AG09319 (cell line): Measurements from ENCODE around the gene ZNF155.
A peak's percentile ranks its signal among the peaks of the same experiment; 100 is the strongest.

Experiments
- DNase-seq: peaks from one replicate; pipeline ENCODE4 v3.0.0-alpha.2; 2010; ENCODE audit warnings: low read depth; ENCODE audit errors: extremely low read depth
- CTCF ChIP-seq: IDR thresholded peaks from 2 replicates; pipeline ENCODE4 v1.5.1; 2011; ENCODE audit warnings: low read depth, mild to moderate bottlenecking, inconsistent platforms, low read length, moderate library complexity

ZNF155 gene

DNA sequence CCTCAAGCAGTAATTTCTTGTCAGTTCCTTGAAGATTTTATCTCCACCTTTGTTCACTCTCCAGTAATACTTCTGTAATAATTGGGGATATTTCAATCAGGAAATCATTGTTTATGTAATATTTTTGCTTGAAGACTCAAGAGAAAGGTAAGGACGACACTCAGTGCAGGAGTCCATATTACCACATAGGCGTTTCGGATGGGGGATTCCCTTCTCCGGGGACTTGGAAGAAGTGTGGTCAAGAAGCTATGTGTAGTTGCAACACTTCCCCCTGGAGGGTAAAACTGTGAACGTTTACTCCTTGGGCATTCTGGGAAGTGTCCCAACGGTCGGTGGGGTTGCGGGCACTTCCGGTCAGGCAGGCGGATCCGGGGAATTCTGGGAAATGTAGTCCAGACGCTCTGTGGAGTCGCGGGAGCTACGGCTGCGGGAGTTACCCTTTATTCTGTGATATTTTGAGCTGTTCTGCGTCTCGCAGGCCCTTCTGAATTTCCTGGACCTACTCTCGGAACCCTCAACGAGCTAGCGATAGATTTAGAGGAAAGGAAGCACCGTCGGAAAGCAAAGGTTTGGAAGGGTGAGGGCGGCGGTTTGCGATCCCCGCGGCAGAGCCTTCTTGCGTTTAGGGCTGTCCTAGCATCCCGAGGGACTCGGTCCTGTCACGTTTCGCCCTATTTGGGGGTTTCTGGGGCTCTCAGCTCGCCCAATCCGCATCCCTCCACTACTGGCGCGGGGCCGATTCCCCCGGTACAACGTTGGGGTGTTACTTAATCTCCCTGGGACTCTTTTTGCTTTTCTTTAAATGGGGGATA is 32.9 kb upstream of the ZNF155 start, which contains the start of gene ZNF221:
TSS of gene ZNF221 (plus strand) at position 395 of the 812 bp plus-strand sequence. CDS start 11,499 bp downstream, outside the sequence.
- DNase-seq, result peak; percentile 95
- TF ChIP-seq CTCF, result peak; percentile 36

DNA sequence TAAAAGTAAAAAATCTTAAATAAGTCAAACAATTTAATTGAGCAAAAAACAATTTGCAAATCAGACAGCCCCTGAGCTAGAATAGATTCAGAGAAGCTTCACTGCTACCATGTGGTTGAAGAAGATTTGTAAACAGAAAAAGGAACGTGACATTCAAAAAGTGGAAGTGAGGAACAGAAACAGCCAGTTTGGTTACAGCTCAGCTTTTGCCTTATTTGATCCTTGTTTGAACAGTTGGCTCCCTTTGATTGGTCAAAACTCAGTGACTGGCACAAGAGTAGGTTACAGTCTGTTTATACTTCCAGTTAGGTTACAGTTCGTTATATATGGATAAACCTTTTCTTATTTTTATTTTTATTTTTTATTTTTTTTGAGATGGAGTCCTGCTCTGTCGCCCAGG is 27.2 kb upstream of the ZNF155 start:
- TF ChIP-seq CTCF, result no peak
- DNase-seq, result no peak

- peak; percentile 86 for DNase-seq
Measured at GRCh38 chr19:43957891-43958290, 26.1 kb upstream of the ZNF155 start.

DNA sequence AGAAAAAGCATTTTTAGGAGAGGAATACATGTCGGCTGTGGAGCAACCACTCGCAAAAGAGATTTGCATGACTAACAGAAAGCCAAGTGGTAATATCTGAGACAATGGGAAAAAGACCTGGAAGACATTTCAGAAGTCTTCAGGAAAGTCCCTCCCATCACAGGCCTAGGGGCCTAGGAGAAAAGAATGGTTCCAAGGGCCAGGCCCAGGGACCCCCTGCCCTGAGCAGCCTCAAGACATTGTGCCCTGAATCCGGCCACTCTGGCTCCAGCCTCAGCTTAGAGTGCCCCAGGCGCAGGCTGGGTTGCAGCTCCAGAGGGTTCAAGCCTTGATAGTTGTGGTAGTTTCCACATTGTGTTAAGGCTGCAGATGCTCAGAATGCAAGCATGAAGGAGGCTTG is 23.6 kb upstream of the ZNF155 start:
- DNase-seq, result no peak
- TF ChIP-seq CTCF, result no peak

More at GRCh38 chr19:43957891-43958290, 26.1 kb upstream of the ZNF155 start:
- TF ChIP-seq CTCF, result no peak

GRCh38 chr19:43966079-43966694 is 17.8 kb upstream of the ZNF155 start:
- TF ChIP-seq CTCF, result no peak
- no peak for DNase-seq

DNA sequence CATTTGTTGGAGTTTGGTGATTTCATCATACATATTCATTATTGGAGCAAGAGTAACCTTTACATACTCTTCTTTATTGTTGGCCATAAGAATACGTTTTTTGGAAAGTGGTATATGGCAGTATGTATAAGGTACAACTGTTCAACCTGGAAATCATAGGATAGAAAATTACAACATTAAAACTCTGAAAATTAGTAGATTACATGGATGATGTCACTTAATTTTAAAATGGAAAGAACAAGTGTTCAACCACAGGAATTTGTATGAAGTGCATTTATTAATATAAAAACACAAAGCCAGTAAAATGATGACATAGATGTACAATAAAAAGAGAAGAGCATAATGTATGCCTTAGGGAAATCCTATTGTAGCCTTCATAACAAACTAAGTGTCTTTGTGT is 7.3 kb upstream of the ZNF155 start:
- no peak for DNase-seq
- TF ChIP-seq CTCF, result no peak

DNA sequence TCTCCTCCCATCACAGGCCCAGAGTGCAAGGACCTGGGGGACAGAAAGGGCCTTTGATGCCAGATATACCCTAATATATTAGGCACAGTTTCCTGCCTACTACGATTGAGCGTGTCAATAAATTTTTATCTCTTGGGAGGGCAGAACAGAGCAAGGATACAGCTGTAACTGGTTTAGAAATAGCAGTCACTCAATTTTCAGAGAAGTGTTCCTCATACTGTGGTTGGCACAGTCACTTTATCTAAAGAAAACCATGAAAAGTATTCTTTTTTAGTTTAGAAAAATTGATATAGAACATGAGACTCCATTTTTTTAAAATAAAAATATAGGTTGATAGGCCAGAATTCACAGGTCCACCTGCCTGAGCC is 460 bp upstream of the ZNF155 start:
- no peak for DNase-seq
- no peak for TF ChIP-seq CTCF
